MCF 10A (cell line): ENCODE results near the gene FOXP1. TPM values are rescaled to one million over a fixed set of nuclear protein-coding genes. Genes with fewer than 3 reads are reported as not detected.

Experiments used
- BruUV-seq: library from RNA; stranded (reverse); fragments of 400-500 nt; replicated peaks from 2 replicates; lab custom pipeline; 2021; lab: Mats Ljungman, UMichigan
- CTCF ChIA-PET: fragments of 300-600 bp; sonication (Branson Sonifier 250); formaldehyde crosslinking; extraction: SDS; loops from one replicate; lab custom pipeline; 2021; ENCODE audit warnings: antibody characterized with exemption, inconsistent platforms; lab: Yijun Ruan, JAX
- POLR2A ChIA-PET: fragments of 300-600, 350-650 bp; sonication (Branson Sonifier 250); formaldehyde crosslinking; extraction: SDS; loops from one replicate; lab custom pipeline; 2020; ENCODE audit warnings: antibody characterized with exemption, inconsistent platforms; lab: Yijun Ruan, JAX
- DNase-seq: peaks from one replicate; pipeline ENCODE4 v3.0.0-alpha.2; 2018; ENCODE audit not compliant: unreplicated experiment
- H3K27ac Mint-ChIP-seq: one replicate; pipeline ENCODE4 v1.8.0; 2022; ENCODE audit warnings: mild to moderate bottlenecking, low read depth, mixed read lengths; ENCODE audit not compliant: unreplicated experiment
- H3K27me3 Mint-ChIP-seq: one replicate; pipeline ENCODE4 v1.8.0; 2022; ENCODE audit warnings: mixed read lengths; ENCODE audit not compliant: insufficient read depth, unreplicated experiment
- H3K36me3 Mint-ChIP-seq: one replicate; pipeline ENCODE4 v1.8.0; 2022; ENCODE audit warnings: mild to moderate bottlenecking, moderate library complexity, mixed read lengths; ENCODE audit not compliant: insufficient read depth, unreplicated experiment
- H3K4me1 Mint-ChIP-seq: one replicate; pipeline ENCODE4 v1.8.0; 2022; ENCODE audit warnings: mixed read lengths; ENCODE audit not compliant: insufficient read depth, unreplicated experiment
- H3K4me3 Mint-ChIP-seq: one replicate; pipeline ENCODE4 v1.8.0; 2022; ENCODE audit warnings: mild to moderate bottlenecking, moderate library complexity, mixed read lengths; ENCODE audit not compliant: unreplicated experiment
- H3K9me3 Mint-ChIP-seq: one replicate; pipeline ENCODE4 v1.8.0; 2022; ENCODE audit warnings: mixed read lengths; ENCODE audit not compliant: unreplicated experiment
- intact Hi-C: fragments of 100-400 bp; cut with micrococcal nuclease; formaldehyde crosslinking; loops from 2 replicates; pipeline ENCODE4 v1.14.1; 2022
- total RNA-seq: library from RNA; stranded (reverse); gene quantifications from 2 replicates; pipeline ENCODE4 v1.2.3, GENCODE V29; 2022
- TF ChIP-seq, protein P1 (sequence below): fragments of 200-600 bp; IDR thresholded peaks from one replicate; pipeline ENCODE4 v1.8.0; 2022; ENCODE audit warnings: antibody characterized with exemption, mild to moderate bottlenecking; ENCODE audit not compliant: unreplicated experiment

FOXP1 gene
- total RNA-seq, 1 experiment from 2014 or later = 49.0 TPM

DNA sequence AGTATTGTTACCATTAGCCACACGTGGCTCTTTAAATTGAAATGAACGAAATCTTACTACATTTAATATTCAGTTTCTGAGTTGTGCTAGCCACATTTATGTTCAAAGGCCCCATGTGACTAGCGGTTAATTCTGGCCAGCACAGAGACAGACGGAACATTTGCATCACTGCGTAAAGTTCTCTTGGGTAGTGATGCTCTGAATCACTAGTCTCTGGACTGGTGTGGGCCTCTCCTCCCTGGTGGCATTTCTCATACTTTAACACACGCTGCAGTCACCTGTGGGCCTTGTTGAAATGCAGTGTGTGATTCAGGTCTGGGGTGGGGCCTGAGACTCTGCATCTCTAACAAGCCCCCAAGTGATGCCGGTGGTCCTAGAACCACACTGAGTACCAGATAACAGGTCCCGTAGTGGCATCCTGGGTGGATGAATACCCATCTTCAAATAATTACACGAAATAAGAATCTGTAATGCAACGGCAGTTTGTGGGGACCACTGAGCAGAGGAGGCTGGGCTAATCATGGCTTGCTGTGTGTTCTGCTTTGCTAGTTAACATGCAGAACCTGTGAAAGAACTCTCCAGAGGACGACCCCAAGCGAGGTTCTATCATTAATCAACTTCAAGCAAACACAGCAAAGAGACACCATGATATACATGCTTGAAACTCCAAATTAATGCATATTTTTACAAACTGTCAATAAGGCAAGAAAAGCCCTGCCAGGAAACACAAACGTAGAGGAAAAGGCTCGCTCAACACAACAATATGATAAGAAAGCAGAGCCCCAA, 623.8 kb downstream of the FOXP1 start:
- ChIA-PET CTCF (no interaction called here), POLR2A (no interaction called here)
- intact Hi-C loops = no loop called here
- Mint-ChIP-seq H3K9me3 (no peaks in the 10 kb centered on the region), H3K4me3 (no peak overlapping the region), H3K27me3 (no peaks in the 10 kb centered on the region), H3K4me1 (no peaks in the 10 kb centered on the region), H3K27ac (no peak overlapping the region), H3K36me3 (peaks cover 65% of the 10 kb centered on the region)
- TF ChIP-seq, protein P1, sequence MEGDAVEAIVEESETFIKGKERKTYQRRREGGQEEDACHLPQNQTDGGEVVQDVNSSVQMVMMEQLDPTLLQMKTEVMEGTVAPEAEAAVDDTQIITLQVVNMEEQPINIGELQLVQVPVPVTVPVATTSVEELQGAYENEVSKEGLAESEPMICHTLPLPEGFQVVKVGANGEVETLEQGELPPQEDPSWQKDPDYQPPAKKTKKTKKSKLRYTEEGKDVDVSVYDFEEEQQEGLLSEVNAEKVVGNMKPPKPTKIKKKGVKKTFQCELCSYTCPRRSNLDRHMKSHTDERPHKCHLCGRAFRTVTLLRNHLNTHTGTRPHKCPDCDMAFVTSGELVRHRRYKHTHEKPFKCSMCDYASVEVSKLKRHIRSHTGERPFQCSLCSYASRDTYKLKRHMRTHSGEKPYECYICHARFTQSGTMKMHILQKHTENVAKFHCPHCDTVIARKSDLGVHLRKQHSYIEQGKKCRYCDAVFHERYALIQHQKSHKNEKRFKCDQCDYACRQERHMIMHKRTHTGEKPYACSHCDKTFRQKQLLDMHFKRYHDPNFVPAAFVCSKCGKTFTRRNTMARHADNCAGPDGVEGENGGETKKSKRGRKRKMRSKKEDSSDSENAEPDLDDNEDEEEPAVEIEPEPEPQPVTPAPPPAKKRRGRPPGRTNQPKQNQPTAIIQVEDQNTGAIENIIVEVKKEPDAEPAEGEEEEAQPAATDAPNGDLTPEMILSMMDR = no peak
- no TSS peak for BruUV-seq
- DNase-seq = no peak

GRCh38 chr3:70952033-70952747, 631.3 kb downstream of the FOXP1 start:
- BruUV-seq = no TSS peak
- Mint-ChIP-seq H3K9me3 (no peaks in the 10 kb centered on the region), H3K36me3 (peaks cover 25% of the 10 kb centered on the region), H3K4me1 (no peaks in the 10 kb centered on the region), H3K27me3 (no peaks in the 10 kb centered on the region), H3K4me3 (no peak overlapping the region), H3K27ac (no peak overlapping the region)
- intact Hi-C loops = no loop called here
- CTCF ChIA-PET = interaction anchor here (0.6 to 0.7 kb wide), 2 partner anchors 111 to 180 kb away, joined by 3 to 4 read pairs; no protein-coding TSS in a partner anchor
- TF ChIP-seq, protein P1 = no peak
- POLR2A ChIA-PET = no interaction called here
- DNase-seq = no peak

DNA sequence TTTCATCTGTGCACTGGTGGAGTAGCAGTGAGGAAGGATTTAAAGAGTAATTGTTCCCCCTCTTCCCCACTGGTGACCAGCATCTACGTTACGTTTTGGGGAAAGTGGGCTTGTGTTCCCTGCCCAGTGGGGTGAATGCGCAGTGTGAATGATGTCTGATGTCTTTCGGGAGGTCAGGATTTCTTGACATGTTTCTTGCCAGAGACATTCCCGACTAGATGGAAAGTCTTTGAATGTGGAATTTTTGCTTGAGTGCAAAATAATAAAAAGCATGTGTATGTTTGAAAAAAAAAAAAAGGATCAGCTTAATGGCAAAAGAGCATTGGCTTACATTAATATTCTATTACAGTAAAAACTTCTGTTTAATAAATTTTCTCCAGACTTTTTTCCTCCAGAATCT, 632.2 kb downstream of the FOXP1 start:
- H3K4me3 Mint-ChIP-seq = no peak overlapping the region
- POLR2A ChIA-PET = interaction anchor here (1.0 to 1.1 kb wide), 2 partner anchors 12 to 19 kb away, joined by 3 read pairs; no protein-coding TSS in a partner anchor
- no peak for DNase-seq
- no TSS peak for BruUV-seq
- no peaks in the 10 kb centered on the region for H3K27me3 Mint-ChIP-seq
- H3K27ac Mint-ChIP-seq = no peak overlapping the region
- no peaks in the 10 kb centered on the region for H3K9me3 Mint-ChIP-seq
- H3K4me1 Mint-ChIP-seq = no peaks in the 10 kb centered on the region
- peaks cover 16% of the 10 kb centered on the region for H3K36me3 Mint-ChIP-seq
- TF ChIP-seq, protein P1 = no peak
- intact Hi-C loops = no loop called here
- CTCF ChIA-PET = interaction anchor here (0.7 kb wide), 1 partner anchor 53 kb away, joined by 3 read pairs; no protein-coding TSS in a partner anchor

- H3K4me1 Mint-ChIP-seq = no peaks in the 10 kb centered on the region
- intact Hi-C loops = no loop called here
- H3K27me3 Mint-ChIP-seq = peaks cover 24% of the 10 kb centered on the region
Measured at GRCh38 chr3:70947579-70947978, 635.9 kb downstream of the FOXP1 start.

More at GRCh38 chr3:70947579-70947978, 635.9 kb downstream of the FOXP1 start:
- no peak overlapping the region for H3K27ac Mint-ChIP-seq
- peaks cover 5% of the 10 kb centered on the region for H3K9me3 Mint-ChIP-seq
- peak; percentile 3 for DNase-seq
- TF ChIP-seq, protein P1 = no peak
- peaks cover 4% of the 10 kb centered on the region for H3K36me3 Mint-ChIP-seq
- POLR2A ChIA-PET = no interaction called here
- BruUV-seq = no TSS peak
- CTCF ChIA-PET = interaction anchor here (0.5 to 1.0 kb wide), 5 partner anchors 14 to 638 kb away, joined by 3 to 4 read pairs (median 4); no protein-coding TSS in a partner anchor
- H3K4me3 Mint-ChIP-seq = no peak overlapping the region
